Spleen (tissue), 11 donors: ENCODE data around the gene DMD. TPM values are rescaled to one million over a fixed set of nuclear protein-coding genes. Genes with fewer than 3 reads are reported as not detected.

Experiments used
- DNase-seq: peaks from one replicate; pipeline ENCODE4 v3.0.0-alpha.2; 2020
- H3K27ac ChIP-seq, 8 donors: fragments of 200-600 bp; sonication (generic) in 7 of 8; 1 replicate in 4 of 8; 2 replicates in 4 of 8; pipeline versions ENCODE4 v1.5.0 to v1.8.0; 2016 to 2021; ENCODE audit warnings: inconsistent platforms in 4 of 8, mild to moderate bottlenecking in 4 of 8, moderate library complexity in 1 of 8
- H3K27me3 ChIP-seq, 7 donors: fragments of 200-600 bp; sonication (generic) in 6 of 7; replicated peaks in 1 of 7; 1 replicate in 4 of 7; 2 replicates in 3 of 7; pipeline versions ENCODE4 v1.5.0 to v1.8.0; 2016 to 2021; ENCODE audit warnings: inconsistent platforms in 3 of 7, mild to moderate bottlenecking in 1 of 7
- H3K36me3 ChIP-seq, 6 donors: fragments of 200-600 bp; sonication (generic) in 5 of 6; 1 replicate in 4 of 6; 2 replicates in 2 of 6; pipeline versions ENCODE4 v1.5.0 to v1.8.0; 2016 to 2021; ENCODE audit warnings: inconsistent platforms in 2 of 6
- H3K4me1 ChIP-seq, 6 donors: fragments of 200-600 bp; sonication (generic) in 5 of 6; 1 replicate in 3 of 6; 2 replicates in 3 of 6; pipeline versions ENCODE4 v1.5.0 to v1.8.0; 2016 to 2021; ENCODE audit warnings: inconsistent platforms in 3 of 6
- H3K4me3 ChIP-seq, 8 donors: fragments of 200-600 bp; sonication (generic) in 7 of 8; 1 replicate in 4 of 8; 2 replicates in 4 of 8; pipeline versions ENCODE4 v1.5.0 to v1.8.0; 2016 to 2021; ENCODE audit warnings: inconsistent platforms in 4 of 8, mild to moderate bottlenecking in 4 of 8, moderate library complexity in 2 of 8
- H3K9me3 ChIP-seq, 8 donors: fragments of 200-600 bp; sonication (generic) in 7 of 8; 1 replicate in 4 of 8; 2 replicates in 4 of 8; pipeline versions ENCODE4 v1.5.0 to v1.8.0; 2016 to 2021; ENCODE audit warnings: inconsistent platforms in 4 of 8
- CTCF ChIP-seq, 11 experiments: fragments of 200-600 bp in 7 of 11; fragments of 450-650 bp in 4 of 11; sonication (generic) in 4 of 11; IDR thresholded peaks in 8 of 11; conservative IDR thresholded peaks in 3 of 11; 1 replicate in 7 of 11; 2 replicates in 4 of 11; pipeline versions ENCODE4 v1.4.0 to v1.8.0; 2016 to 2021; ENCODE audit warnings: antibody characterized with exemption in 11 of 11, inconsistent platforms in 4 of 11, mild to moderate bottlenecking in 1 of 11
- POLR2A ChIP-seq, 3 donors: fragments of 450-650 bp; IDR thresholded peaks; one replicate each; pipeline ENCODE4 v1.5.1; 2017; ENCODE audit warnings: antibody characterized with exemption in 3 of 3, mild to moderate bottlenecking in 1 of 3
- POLR2AphosphoS5 ChIP-seq, 3 donors: sonication (generic); formaldehyde crosslinking; IDR thresholded peaks; one replicate each; pipeline ENCODE4 v1.5.1; 2017; ENCODE audit warnings: antibody characterized with exemption in 3 of 3
- WGBS, 5 donors: extraction: QIAGEN DNeasy Blood & Tissue Kit in 3 of 5; methylation state at CpG; one replicate each; pipeline versions ENCODE4 v1.1.5 to v1.1.7; 2013 to 2018; 5-methylcytosine and 5-hydroxymethylcytosine counted together
- intact Hi-C: fragments of 100-400 bp; cut with DNase I; formaldehyde crosslinking; loops from one replicate; pipeline ENCODE4 v1.15.0; 2023; ENCODE audit warnings: low total_unique reads
- polyA plus RNA-seq, 3 donors: library from polyadenylated mRNA; stranded (reverse); fragments of 200-250 nt; gene quantifications; one replicate each; pipeline ENCODE4 v1.2.1, GENCODE V29; 2013
- total RNA-seq, 7 donors: library from RNA; depleted of rRNA in 3 of 7; stranded (reverse); fragments of >200 nt in 3 of 7; fragmentation: NEBNext Ultra II Directional in 4 of 7; extraction: Animal tissue kit (Norgen Biotek cat#: 25700) in 4 of 7; gene quantifications; one replicate each; pipeline versions ENCODE4 v1.1.0 to v1.2.1, GENCODE V29; 2016 to 2021
- donor health status: healthy with polysubstance abuse.
- donor health status: DM: no; HTN: no; CAD: no; lungs with moderate emphysema.
- donor health status: DM: no; HTN: no; CAD: no.
- donor health status: Bipolar disorder and iron deficiency.
- donor health status: healthy.
- donor health status: DM: no; HTN: no; CAD: no.
- donor health status: DM: yes; HTN: yes; CAD: no.

The DMD gene
- total and polyA plus RNA-seq, 10 donors = 1.3 to 11.3 (median 4.4) TPM

- DNase-seq = no peak
- Histone ChIP-seq H3K9me3 (no peaks in the 10 kb centered on the region), H3K27me3 (no peaks in the 10 kb centered on the region), H3K36me3 (no peaks in the 10 kb centered on the region), H3K4me1 (no peaks in the 10 kb centered on the region), H3K4me3 (no peak overlapping the region), H3K27ac (no peak overlapping the region)
- 51 to 71% (median 68%) methylated on average over 5 of the region's 5 CpGs for WGBS, 5 donors
- no peak for TF ChIP-seq POLR2AphosphoS5 (IDR thresholded peaks at IDR 0.05)
- TF ChIP-seq POLR2A (IDR thresholded peaks at IDR 0.05) = no peak
- no peak for TF ChIP-seq CTCF (IDR thresholded peaks at IDR 0.05 in 8 of 11, conservative IDR thresholded peaks at IDR 0.05 in 3 of 11)
- intact Hi-C loops = no loop called here
Observed at GRCh38 chrX:32514986-32515385, 696.4 kb downstream of the DMD start.

- no peaks in the 10 kb centered on the region for H3K9me3 ChIP-seq
- H3K27me3 ChIP-seq = no peaks in the 10 kb centered on the region
- no peaks in the 10 kb centered on the region for H3K36me3 ChIP-seq
- no peak overlapping the region for H3K27ac ChIP-seq
- H3K4me3 ChIP-seq = no peak overlapping the region
- DNase-seq = no peak
- intact Hi-C loops = no loop called here
- TF ChIP-seq POLR2A (IDR thresholded peaks at IDR 0.05) (no peak), CTCF (IDR thresholded peaks at IDR 0.05 in 8 of 11, conservative IDR thresholded peaks at IDR 0.05 in 3 of 11) (no peak), POLR2AphosphoS5 (IDR thresholded peaks at IDR 0.05) (no peak)
- no peaks in the 10 kb centered on the region for H3K4me1 ChIP-seq
- 53 to 76% (median 70%) methylated on average over 3 of the region's 3 CpGs for WGBS, 5 donors
Observed at GRCh38 chrX:32501606-32502005, 709.7 kb downstream of the DMD start.

GRCh38 chrX:32496671-32497070 is 714.7 kb downstream of the DMD start:
- Histone ChIP-seq H3K27ac (no peak overlapping the region), H3K36me3 (no peaks in the 10 kb centered on the region), H3K4me1 (no peaks in the 10 kb centered on the region), H3K4me3 (no peak overlapping the region), H3K27me3 (no peaks in the 10 kb centered on the region), H3K9me3 (no peaks in the 10 kb centered on the region)
- DNase-seq = no peak
- WGBS, 5 donors = 82 to 86% (median 85%) methylated on average over 6 of the region's 6 CpGs
- intact Hi-C loops = no loop called here
- TF ChIP-seq CTCF (IDR thresholded peaks at IDR 0.05 in 8 of 11, conservative IDR thresholded peaks at IDR 0.05 in 3 of 11) = no peak
- no peak for TF ChIP-seq POLR2AphosphoS5 (IDR thresholded peaks at IDR 0.05)
- no peak for TF ChIP-seq POLR2A (IDR thresholded peaks at IDR 0.05)

- H3K27me3 ChIP-seq = no peaks in the 10 kb centered on the region
- H3K36me3 ChIP-seq = no peaks in the 10 kb centered on the region
- intact Hi-C loops = no loop called here
- H3K4me3 ChIP-seq = no peak overlapping the region
- no peak overlapping the region for H3K27ac ChIP-seq
- no peak for DNase-seq
- TF ChIP-seq POLR2AphosphoS5 (IDR thresholded peaks at IDR 0.05) = no peak
- no peak for TF ChIP-seq POLR2A (IDR thresholded peaks at IDR 0.05)
- TF ChIP-seq CTCF (IDR thresholded peaks at IDR 0.05 in 8 of 11, conservative IDR thresholded peaks at IDR 0.05 in 3 of 11) = no peak
- H3K4me1 ChIP-seq = no peaks in the 10 kb centered on the region
- no peaks in the 10 kb centered on the region for H3K9me3 ChIP-seq
Observed at GRCh38 chrX:32495855-32496254, 715.5 kb downstream of the DMD start.
